Stomach (tissue), 4 donors: ENCODE results near the gene PCF11.

Source experiments
- CTCF ChIP-seq, 7 experiments: fragments of 450-650 bp in 4 of 7; fragments of 200-600 bp in 3 of 7; sonication (generic) in 3 of 7; IDR thresholded peaks; one replicate each; pipeline ENCODE4 v1.5.1; 2016 to 2019; ENCODE audit warnings: antibody characterized with exemption in 7 of 7, control low read depth in 2 of 7, mild to moderate bottlenecking in 1 of 7
- EP300 ChIP-seq: sonication (generic); formaldehyde crosslinking; IDR thresholded peaks from one replicate; pipeline ENCODE4 v1.6.1; 2017; ENCODE audit warnings: antibody characterized with exemption
- POLR2A ChIP-seq, 4 donors: fragments of 450-650 bp; IDR thresholded peaks; one replicate each; pipeline ENCODE4 v1.6.1; 2016; ENCODE audit warnings: antibody characterized with exemption in 4 of 4, control low read depth in 2 of 4, mild to moderate bottlenecking in 1 of 4, moderate library complexity in 1 of 4

GRCh38 chr11:83170865-83171264, 13.9 kb downstream of the PCF11 start:
- TF ChIP-seq CTCF (IDR thresholded peaks at IDR 0.05) (no peak), POLR2A (IDR thresholded peaks at IDR 0.05) (no peak), EP300 (no peak)
